ENCODE results near the gene MOV10. TPM values are rescaled to one million over a fixed set of nuclear protein-coding genes. Genes with fewer than 3 reads are reported as not detected.

Gene MOV10
- total RNA-seq, 3 donors from 2014 or later (not counting 1 experiment from before 2014, with no cell fraction given), result 87.9 to 124 (median 119) TPM

DNA sequence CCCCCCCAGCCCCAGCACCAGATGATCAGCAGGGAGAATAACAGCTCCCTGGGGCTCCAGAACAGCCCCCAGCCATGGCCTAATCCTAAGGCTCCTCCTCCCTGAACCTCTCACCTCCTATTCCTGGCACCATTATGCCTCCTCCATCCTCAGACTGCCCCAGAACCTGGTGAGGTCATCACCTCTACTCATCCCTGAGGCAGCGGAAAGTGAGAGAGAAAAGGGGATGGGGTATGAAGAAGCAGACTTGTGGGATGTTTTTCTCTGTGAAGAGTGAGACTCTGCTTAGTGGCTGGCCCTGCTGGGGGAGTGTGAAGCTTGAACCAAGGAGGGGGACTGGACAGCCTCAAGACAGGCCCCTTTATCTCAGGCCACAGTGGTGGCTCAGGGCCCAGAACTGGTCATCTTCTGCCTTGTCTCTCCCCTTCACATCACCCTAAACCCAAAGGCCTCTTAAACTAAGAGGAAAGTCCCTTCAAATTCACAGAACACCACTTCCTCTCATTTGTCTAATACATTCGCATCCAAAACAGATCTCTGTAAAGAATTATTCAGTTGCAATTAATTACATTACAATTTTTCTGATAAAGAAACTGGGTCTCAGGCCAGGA lies 42.9 kb downstream of the MOV10 start:
- H3K27me3 ChIP-seq (ENCODE audit: control insufficient read depth, insufficient read depth, low read length), result peaks cover 18% of the 10 kb centered on the region
- Mint-ChIP-seq H3K4me3 (no peak overlapping the region), H3K27me3 (ENCODE audit: low read depth in 2 of 2) (peaks cover 0 to 16% of the 10 kb centered on the region in 2 donors), H3K36me3 (no peaks in the 10 kb centered on the region), H3K9me3 (no peaks in the 10 kb centered on the region), H3K27ac (no peak overlapping the region), H3K4me1 (peaks cover 14 to 30% of the 10 kb centered on the region in 2 donors)
- DNase-seq (no peak), ATAC-seq (no peak)
- WGBS (ENCODE audit: insufficient coverage), result 87% methylated on average over 2 of the region's 2 CpGs
- intact Hi-C loops (cut with micrococcal nuclease), result loop anchor here (2.0 to 10.0 kb wide), 5 partner anchors 79 to 961 kb away; partner anchors contain the start of genes LRIG2 and SLC16A1
- H3K36me3 ChIP-seq (ENCODE audit: control insufficient read depth, insufficient read depth, low read length), result no peaks in the 10 kb centered on the region
- TF ChIP-seq, protein P1, sequence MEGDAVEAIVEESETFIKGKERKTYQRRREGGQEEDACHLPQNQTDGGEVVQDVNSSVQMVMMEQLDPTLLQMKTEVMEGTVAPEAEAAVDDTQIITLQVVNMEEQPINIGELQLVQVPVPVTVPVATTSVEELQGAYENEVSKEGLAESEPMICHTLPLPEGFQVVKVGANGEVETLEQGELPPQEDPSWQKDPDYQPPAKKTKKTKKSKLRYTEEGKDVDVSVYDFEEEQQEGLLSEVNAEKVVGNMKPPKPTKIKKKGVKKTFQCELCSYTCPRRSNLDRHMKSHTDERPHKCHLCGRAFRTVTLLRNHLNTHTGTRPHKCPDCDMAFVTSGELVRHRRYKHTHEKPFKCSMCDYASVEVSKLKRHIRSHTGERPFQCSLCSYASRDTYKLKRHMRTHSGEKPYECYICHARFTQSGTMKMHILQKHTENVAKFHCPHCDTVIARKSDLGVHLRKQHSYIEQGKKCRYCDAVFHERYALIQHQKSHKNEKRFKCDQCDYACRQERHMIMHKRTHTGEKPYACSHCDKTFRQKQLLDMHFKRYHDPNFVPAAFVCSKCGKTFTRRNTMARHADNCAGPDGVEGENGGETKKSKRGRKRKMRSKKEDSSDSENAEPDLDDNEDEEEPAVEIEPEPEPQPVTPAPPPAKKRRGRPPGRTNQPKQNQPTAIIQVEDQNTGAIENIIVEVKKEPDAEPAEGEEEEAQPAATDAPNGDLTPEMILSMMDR (IDR thresholded peaks at IDR 0.05), result no peak
- H3K4me3 ChIP-seq (ENCODE audit: low read length), result no peak overlapping the region
- peaks cover 38% of the 10 kb centered on the region for H3K4me1 ChIP-seq (ENCODE audit: control insufficient read depth, insufficient read depth, low read length)
- H3K9me3 ChIP-seq (ENCODE audit: control insufficient read depth, insufficient read depth, low read length), result no peaks in the 10 kb centered on the region
- no peak overlapping the region for H3K27ac ChIP-seq (ENCODE audit: low read length)

DNA sequence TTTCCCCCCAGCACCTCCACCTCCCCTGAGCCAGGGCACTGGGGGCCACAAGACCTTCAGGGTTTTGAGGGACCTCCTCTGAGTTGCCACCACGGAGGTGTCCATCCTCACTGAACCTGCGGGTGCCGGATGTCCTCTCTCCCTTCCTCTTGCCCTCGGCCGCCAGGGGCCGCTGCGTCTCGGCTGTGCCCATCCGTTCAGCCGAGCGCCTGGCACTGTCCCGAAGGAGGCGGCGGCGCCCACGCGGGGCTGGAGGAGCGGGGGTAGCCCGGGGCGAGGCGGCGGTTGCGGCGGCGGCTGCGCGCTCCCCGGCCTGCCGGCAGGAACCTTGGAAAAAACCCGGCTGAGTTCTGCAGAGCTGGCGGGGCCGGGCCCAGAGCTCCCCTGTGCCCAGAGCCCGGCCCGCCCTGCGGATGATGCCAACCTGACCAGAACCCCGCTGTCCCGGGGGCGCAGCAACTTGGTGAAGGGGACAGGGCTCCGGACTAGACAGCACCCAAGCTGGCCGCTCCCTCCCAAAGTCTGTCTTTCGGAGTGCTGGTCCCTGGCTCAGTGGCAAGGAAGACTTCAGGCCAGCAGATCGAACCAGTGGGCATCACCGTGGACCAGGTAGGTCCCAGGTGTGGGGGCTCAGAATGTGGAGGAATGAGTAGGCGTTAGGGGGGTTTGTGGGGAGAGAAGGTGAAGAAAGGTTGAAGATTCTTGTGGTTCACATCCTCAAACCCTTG lies 44.4 kb downstream of the MOV10 start:
- H3K36me3 ChIP-seq (ENCODE audit: control insufficient read depth, insufficient read depth, low read length), result no peaks in the 10 kb centered on the region
- peak overlapping the region in 1 of 2 donors; percentile 86 for H3K27ac Mint-ChIP-seq
- no peaks in the 10 kb centered on the region for H3K36me3 Mint-ChIP-seq
- H3K4me3 ChIP-seq (ENCODE audit: low read length), result no peak overlapping the region
- DNase-seq (peak; percentile 74 to 84), ATAC-seq (peak; percentile 35 to 45 (median 35))
- H3K27me3 Mint-ChIP-seq (ENCODE audit: low read depth in 2 of 2), result peaks cover 0 to 21% of the 10 kb centered on the region in 2 donors
- no peaks in the 10 kb centered on the region for H3K9me3 Mint-ChIP-seq
- intact Hi-C loops (cut with micrococcal nuclease), result loop anchor here (10.0 kb wide), 2 partner anchors 236 to 326 kb away; partner anchors contain the start of gene SLC16A1
- no peak overlapping the region for H3K27ac ChIP-seq (ENCODE audit: low read length)
- no peaks in the 10 kb centered on the region for H3K9me3 ChIP-seq (ENCODE audit: control insufficient read depth, insufficient read depth, low read length)
- peaks cover 17% of the 10 kb centered on the region for H3K27me3 ChIP-seq (ENCODE audit: control insufficient read depth, insufficient read depth, low read length)
- peaks cover 42% of the 10 kb centered on the region for H3K4me1 ChIP-seq (ENCODE audit: control insufficient read depth, insufficient read depth, low read length)
- 21% methylated on average over 44 of the region's 44 CpGs for WGBS (ENCODE audit: insufficient coverage)
- no peak overlapping the region for H3K4me3 Mint-ChIP-seq
- peaks cover 20 to 37% of the 10 kb centered on the region in 2 donors for H3K4me1 Mint-ChIP-seq
- TF ChIP-seq, protein P1 (IDR thresholded peaks at IDR 0.05), result peak; percentile 91

DNA sequence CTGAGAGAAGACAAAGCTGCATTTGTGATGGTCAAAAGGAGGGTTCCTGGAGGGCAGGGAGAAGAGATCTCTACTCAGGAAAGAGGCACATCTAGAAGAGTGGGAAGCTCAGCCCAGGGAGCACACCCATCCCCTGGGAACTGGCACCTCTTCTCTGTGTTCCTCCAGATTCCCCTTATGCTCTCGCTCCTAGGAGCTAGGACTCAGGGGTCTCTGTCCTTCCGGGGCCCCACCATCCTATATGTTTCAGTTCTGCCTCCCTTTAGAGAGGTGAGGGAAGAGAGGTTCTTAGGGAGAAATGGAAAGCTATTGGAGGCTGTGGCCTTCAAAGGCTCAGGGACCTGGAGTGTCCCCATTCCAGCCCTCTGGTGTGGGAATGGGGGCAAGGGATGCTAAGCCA lies 45.2 kb downstream of the MOV10 start:
- Histone ChIP-seq H3K36me3 (ENCODE audit: control insufficient read depth, insufficient read depth, low read length) (no peaks in the 10 kb centered on the region), H3K9me3 (ENCODE audit: control insufficient read depth, insufficient read depth, low read length) (no peaks in the 10 kb centered on the region), H3K4me1 (ENCODE audit: control insufficient read depth, insufficient read depth, low read length) (peaks cover 34% of the 10 kb centered on the region), H3K4me3 (ENCODE audit: low read length) (no peak overlapping the region), H3K27me3 (ENCODE audit: control insufficient read depth, insufficient read depth, low read length) (peaks cover 8% of the 10 kb centered on the region), H3K27ac (ENCODE audit: low read length) (no peak overlapping the region)
- H3K36me3 Mint-ChIP-seq, result no peaks in the 10 kb centered on the region
- intact Hi-C loops (cut with micrococcal nuclease), result loop anchor here (10.0 kb wide), 2 partner anchors 235 to 325 kb away; partner anchors contain the start of gene SLC16A1
- no peaks in the 10 kb centered on the region for H3K9me3 Mint-ChIP-seq
- no peak overlapping the region for H3K27ac Mint-ChIP-seq
- 85% methylated on average over 2 of the region's 2 CpGs for WGBS (ENCODE audit: insufficient coverage)
- TF ChIP-seq, protein P1 (IDR thresholded peaks at IDR 0.05), result no peak
- DNase-seq (no peak), ATAC-seq (no peak)
- H3K27me3 Mint-ChIP-seq (ENCODE audit: low read depth in 2 of 2), result peaks cover 0 to 19% of the 10 kb centered on the region in 2 donors
- H3K4me3 Mint-ChIP-seq, result no peak overlapping the region
- peaks cover 20 to 29% of the 10 kb centered on the region in 2 donors for H3K4me1 Mint-ChIP-seq

Data from natural killer cell (primary cell).